Measurements from ENCODE around the gene SERPINE2.

SERPINE2 gene

DNA sequence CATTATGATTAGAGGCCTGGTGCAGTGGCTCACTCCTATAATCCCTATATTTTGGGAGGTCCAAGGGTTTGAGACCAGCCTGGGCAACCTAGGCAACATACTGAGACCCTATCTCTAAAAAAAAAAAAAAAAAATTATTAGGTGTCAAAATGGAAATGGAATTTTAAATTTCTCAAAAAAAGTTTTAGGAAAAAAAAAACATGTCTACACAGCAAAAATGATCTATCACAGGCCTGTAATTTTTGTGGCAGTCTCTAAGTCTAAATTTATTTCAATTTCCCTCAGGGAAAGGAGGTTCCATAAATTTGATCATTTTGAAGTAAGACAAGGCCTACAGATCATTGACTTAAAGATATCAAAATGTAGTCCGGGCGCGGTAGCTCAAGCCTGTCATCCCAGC is 65.5 kb downstream of the SERPINE2 start:
- no peak for DNase-seq (ENCODE audit: low read depth)

DNA sequence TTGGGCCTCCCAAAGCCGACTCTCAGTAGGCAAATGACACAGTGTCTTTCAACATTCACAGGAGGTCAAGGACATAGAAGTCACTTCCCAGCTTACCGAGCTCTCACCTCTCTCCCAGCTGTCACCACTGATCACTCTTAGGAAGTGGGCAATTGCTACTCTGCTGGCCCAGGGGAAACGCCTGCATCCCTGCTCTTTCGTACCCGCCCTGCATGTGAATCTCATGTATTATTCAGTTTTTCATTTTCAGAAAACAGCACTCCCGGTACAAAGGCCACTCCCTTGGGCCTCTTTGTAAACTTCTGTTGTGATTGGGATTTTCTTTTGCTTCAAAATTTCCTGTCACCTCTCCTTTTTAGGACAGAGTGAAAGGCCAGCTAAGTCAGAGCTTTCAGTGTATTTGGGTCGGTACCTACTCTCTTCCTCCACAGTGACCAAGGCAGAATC is 66.4 kb downstream of the SERPINE2 start:
- no peak for DNase-seq (ENCODE audit: low read depth)

DNA sequence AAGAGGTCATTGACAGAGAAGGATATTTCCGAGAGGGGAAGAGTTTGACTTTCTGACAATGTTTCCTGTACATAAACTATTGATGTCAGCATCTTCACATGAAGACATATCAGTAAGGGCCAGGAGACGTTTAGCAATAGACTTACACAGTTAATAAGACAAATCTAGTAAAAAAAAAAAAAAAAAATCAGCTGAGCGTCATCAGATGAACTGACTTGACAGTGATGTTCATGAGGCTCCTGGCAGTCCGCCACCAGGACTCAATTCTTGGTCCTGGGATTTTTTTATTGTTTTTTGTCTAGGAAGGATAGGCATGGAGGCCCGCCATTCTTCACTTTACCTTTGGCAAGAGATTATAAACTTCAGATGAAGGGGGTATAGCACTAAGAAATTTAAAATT is 67.4 kb downstream of the SERPINE2 start:
- no peak for DNase-seq (ENCODE audit: low read depth)

DNA sequence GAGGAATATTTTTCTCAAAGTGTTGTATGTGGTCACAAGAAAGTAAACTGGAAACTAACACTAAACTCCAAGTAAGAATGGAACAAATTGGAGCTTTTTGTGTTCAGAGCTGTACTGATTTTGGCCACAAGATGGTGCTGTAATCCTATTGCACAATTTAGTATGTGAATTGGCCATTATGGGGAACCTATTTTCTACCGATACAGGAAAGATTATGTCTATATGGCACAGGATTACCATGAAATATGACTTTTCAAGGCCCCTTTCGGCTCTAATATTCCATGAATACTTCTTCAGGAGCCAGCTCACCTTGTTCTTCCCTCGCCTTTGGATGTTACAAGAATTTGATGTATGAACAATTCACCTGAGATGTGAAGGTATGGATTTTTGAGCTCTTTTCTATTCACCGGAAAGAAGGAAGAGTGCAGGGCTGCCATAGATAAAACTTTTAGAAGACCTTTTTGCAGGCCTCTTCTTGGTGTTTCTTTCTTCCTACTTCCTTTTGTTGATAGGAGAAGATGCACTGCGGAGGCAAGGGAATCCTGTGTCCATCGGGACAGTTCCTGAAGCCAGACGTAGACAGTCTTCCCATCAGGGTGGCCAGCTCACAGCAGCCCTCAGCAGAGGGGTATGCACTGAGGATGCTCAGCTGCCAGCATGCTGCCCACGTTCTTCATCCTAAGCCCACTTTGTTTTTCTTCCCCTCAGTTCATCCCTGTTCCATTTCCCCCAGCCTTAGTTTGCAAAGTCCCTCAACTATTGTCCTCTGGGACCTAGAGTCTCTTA is 68.5 kb downstream of the SERPINE2 start:
- DNase-seq (ENCODE audit: low read depth): no peak

DNA sequence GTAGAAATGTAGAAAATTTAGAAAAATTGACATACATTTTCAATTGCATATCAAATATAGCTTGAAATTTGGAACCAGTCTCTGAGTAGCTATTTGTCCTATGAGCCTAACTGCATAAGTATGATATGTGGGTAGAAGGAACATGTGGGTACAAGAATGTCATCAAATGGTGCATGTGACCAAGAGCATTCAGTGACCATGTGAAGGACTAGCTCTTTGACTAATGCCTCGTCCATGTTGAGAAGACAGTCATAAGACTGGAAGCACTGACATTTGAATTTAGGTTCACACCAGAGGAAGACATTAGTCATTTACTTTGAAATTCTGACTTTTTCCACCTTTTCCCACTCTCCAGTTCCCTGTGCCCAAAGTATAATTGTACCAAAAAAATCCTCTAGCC is 69.2 kb downstream of the SERPINE2 start:
- DNase-seq (ENCODE audit: low read depth): no peak

DNA sequence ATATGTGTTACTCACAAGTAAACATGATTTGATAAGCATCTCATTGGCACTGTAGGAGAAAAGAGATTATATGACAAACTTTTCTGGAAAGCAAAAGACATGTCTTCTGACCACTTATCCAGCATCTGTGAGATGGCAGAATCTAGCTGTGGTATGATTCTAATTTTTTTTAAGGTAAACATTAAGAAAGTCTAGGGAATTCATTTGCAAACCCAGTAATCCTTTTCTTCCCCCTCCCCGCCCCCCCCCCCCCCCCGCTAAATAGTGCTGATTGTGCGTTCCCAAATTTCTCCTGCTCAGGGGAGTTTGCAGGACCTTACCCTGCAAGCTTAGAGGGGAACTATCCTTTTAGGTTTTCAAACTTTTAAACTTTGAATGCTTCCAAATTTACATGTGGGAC is 69.8 kb downstream of the SERPINE2 start:
- no peak for DNase-seq (ENCODE audit: low read depth)

DNA sequence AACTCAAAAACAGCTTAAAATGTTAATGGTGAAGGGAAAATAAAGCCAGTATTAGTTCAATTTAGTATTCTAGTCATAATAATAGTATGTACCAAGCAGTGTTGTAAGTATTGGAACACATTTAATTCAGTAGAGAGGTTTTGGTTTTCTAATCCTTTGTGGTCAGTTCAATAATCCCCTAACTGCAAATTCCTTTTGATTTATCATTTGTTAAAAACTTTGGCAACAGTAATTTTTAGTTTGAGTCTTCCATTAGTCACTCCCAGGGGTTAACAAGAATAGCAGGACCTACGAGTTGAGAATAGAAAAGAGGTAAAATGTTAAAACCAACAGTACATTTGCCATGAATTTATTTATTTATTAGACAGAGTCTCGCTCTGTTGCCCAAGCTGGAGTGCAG is 71.1 kb downstream of the SERPINE2 start:
- DNase-seq (ENCODE audit: low read depth): no peak

DNA sequence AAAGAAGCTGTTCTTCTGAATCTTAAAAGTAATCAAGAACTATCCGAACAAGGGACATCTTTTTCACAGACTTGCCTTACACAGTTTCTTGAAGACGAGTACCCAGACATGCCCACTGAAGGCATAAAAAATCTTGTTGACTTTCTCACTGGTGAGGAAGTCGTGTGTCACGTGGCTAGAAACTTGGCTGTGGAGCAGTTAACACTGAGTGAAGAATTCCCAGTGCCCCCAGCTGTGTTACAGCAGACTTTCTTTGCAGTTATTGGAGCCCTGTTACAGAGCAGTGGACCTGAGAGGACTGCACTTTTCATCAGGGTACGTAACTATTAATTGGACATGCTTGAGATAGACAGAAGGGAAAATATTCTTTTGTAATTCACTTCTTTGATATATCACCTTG is 79.4 kb downstream of the SERPINE2 start:
- DNase-seq (ENCODE audit: low read depth): no peak

DNA sequence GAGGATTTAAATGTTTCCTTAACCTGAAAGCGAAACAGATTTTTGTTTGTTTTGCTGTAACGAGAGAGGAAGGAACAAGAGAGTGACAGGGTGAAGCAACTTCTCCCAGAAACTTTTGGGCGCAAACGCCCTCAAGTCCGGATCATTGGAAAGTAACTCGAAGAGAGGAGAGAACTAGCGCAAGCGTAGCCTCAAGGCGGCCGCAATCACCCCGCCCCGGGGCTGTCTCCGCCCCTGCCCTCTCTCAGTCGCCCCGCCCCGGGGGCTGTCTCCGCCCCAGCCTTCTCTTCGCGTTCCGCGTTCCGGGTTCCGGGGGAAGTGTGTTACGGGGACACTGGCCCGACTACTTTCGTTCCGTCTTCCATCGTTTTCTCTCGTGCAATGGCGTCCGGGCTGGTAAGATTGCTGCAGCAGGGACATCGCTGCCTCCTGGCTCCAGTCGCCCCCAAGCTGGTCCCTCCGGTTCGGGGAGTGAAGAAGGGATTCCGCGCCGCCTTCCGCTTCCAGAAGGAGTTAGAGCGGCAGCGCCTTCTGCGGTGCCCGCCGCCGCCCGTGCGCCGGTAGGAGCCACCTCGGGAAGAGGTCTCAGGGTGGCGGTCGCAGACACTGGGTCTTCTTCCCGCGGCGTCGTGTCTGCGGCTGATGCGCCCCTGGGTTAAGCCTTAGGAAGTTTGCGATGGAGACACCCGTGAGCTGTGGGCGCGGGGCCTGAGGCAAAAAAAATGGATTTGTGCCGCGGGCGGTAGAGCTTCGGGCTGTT is 81.8 kb downstream of the SERPINE2 start, which contains the start of gene MRPL44:
Gene MRPL44 (plus strand): TSS at position 372 of the 760 bp plus-strand sequence. CDS start 10 bp downstream, at position 382.
- DNase-seq (ENCODE audit: low read depth): no peak

DNA sequence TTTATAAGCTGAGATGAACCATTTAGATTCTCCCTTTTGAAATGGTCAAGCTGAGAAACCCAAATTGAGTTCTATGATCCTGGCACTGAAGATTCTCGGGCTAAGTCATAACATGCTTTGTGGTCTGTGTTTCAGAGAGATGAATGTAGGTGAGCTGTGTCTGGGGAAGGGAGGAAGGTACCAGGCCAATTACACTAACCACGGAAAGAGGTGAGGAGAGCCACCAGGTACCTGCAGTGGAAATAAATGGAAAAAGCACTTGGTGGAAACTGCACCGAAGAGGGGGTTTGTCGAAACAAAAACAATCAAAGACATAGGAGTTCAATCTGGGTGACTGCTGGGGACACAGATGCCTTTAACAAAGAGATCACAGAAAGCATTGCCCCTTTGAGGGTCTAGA is 82.8 kb downstream of the SERPINE2 start:
- DNase-seq (ENCODE audit: low read depth): no peak

DNA sequence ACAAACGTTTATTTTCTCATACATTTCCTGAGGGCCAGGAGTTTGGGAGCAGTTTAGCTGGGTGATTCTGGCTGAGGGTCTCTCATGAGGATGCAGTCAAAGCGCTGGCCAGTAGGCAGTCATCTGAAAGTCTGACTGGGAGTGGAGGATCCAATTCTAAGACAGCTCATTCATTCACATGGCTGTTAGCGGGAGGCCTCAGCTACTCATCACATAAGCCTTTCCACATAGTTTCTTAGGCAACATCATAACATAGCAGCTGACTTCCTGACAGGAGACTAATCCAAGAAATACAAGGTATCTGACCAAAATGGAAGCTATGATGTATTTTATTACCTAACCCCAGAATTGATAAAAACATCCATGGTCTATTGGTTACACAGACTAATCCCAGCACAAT is 84.7 kb downstream of the SERPINE2 start:
- DNase-seq (ENCODE audit: low read depth): no peak

DNA sequence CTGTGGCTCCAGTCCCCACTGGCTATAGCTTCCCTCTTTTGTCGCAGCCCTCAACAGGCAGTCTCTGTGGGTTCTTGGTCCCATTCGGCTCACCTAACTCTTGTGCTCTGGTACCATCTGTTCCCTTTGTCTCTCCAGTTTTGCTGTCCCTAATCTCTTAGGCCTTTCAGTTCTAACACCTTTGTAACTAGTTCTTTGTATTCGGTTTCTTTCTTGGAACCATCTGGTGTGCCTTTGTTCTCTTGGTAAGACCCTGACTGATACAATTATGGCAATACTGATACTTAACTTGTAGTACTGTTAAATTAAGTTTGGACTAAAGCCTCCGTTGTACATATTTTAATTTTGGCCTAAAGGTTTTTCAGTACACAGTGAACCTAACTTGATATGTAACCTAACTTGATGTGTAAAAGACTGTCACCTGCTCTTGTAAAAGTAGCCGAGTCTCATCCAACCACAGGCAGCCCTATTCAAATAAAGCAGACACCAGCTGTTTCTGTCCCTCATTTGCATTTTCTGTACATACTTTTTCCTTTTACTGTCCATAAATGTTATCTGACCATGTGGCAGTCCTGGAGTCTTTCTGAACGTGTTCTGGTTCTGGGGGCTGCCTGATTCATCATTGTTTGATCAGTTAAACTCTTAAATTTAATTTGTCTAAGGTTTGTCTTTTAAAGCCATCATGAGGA is 86.7 kb downstream of the SERPINE2 start:
- no peak for DNase-seq (ENCODE audit: low read depth)

DNA sequence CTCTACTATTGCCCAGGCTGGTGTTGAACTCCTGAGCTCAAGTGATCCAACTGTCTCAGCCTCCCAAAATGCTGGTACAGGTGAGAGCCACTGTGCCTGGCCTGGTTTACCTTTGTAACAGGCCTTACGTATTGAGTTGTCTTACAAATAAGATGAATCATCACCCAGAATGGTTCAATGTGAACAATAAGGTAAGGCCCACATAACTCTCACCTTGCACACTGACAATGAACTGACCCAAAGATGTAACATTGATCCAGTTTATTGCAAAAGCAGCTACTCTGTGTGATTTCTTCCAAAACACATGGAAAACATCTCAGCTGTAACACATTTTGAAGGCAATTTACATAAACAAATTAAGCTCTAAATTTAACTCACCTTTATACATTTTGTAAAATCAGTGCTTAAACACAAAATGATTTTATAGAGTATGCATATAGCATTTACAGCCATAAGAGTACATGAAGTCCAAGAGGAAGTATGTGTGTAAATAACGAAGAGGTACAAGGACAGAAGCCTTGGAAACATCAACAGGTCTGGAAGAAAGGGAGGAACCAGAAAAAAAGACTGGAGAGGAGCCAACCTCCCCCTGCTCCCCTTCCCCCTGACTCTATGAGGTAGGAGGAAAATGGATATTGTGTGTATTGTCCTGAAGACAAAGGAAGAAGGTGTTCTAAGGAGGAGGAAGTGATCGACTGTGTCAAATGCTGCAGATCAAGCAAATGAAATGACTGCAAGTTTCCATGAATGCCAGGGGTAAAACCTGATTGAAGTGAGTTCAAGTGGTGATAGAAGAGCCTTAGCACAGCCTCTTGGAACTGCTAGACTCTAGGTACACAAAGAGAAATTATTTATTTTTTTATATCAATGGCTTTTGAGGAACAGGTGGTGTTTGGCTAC is 88.4 kb downstream of the SERPINE2 start:
- DNase-seq (ENCODE audit: low read depth): no peak

DNA sequence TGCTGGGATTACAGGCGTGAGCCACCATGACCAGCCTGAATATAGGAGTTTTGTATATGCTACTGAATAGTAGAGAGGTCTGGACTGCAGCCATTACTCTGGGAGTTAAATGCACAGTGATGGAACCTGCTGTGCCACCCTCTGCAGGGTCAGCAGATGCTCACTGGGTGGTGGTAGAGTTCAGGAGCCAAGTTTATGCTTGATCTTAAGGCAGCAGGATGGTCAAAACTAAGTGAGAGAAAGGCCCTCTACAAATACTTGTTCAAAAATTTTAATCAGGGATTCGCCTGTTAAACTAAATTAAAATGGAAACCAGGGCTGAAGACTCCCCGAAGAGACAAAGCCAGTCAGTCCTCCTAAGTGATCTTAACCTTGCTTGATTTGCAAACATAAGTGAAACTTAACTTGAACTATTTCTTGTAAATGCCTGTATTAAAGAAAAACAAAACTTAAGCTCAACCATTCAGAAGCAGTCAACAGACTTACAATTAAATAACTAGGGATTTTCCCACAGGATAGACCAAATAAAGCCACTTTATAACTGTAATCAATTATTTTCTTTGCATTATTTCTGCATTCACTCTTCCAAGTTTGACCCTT is 89.7 kb downstream of the SERPINE2 start:
- no peak for DNase-seq (ENCODE audit: low read depth)

DNA sequence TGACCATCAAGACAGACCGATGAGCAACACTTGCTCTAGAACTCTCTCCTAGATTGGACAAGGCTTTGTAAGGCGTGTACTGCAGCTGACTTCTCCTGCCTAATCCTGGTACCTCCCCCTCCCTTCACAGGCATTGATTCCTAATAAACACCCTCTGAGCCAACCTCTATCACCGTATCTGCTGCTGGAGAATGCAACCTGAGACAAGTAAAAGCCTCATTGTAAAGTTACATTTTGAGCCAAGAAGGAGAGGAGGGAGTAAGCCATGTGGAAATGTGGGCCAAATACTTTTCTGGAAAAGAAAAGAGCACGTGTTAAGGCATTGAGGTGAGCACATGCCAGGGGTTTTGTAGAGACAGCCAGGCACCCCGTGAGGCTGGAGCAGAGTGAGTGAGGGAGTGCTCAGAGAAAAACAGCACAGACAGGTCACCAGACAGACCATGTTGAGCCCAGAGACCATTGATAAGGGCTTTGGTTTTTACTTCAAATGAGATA is 91.3 kb downstream of the SERPINE2 start:
- DNase-seq (ENCODE audit: low read depth): no peak

DNA sequence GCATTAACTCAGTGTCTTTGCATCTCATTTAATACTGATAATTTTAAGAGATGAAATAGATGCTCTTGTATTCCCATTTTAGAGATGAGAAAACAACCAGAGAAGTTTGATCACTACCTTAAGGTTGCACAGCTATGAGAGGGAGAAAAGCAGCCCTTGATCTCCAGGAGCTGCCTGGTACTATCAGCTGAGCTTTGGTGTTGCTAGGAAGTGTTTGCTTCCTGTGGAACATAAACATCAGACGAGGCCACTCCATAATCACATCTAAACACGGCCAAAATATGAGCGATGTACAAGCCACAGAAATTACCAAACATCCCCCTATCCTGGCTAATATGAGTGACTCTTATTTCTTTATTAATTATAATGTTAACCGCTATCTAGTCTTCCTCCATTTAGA is 93.3 kb downstream of the SERPINE2 start:
- no peak for DNase-seq (ENCODE audit: low read depth)

DNA sequence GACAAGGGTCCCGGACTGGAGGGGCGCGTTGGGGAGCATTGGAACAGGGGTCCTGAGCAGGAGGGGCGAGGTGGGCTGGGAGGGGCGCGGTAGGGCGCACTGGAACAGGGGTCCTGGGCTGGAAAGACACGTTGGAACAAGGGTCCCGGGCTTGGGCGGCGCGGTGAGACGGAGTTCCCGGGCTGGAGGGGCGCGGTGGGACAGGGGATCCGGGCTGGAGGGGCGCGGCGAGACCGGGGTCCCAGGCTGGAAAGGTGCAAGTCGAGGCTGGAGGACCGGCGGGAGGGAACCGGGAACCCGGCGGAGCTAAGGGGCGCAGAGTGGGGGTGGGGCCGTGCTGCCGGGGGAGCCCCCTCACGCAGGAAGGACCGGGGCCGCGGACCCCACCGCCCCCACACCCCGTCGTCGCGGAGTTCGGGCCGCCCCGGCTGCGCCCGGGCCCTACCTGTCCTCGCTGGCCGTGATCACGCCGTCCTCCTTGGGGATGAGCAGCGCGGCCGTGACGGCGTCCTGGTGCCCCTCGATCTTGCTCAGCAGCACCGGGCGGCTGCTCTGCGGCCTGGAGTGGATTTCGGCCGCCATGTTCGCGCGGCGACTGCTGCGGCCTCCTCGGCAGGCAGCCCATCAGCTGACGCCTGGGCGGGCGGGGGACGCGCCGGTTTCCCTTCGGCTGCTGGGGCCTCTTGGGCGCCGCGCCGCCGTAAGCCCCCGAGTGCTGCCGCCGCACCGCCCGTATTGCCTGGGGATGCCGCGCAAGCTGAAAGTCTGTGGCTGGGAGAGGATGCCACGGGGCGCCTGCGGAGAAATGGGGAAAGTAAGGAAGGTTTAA is 94.2 kb downstream of the SERPINE2 start, which contains the start of gene WDFY1:
Gene WDFY1 (minus strand): TSS at position 633 of the 829 bp plus-strand sequence. CDS start 51 bp downstream, at position 582.
- no peak for DNase-seq (ENCODE audit: low read depth)

DNA sequence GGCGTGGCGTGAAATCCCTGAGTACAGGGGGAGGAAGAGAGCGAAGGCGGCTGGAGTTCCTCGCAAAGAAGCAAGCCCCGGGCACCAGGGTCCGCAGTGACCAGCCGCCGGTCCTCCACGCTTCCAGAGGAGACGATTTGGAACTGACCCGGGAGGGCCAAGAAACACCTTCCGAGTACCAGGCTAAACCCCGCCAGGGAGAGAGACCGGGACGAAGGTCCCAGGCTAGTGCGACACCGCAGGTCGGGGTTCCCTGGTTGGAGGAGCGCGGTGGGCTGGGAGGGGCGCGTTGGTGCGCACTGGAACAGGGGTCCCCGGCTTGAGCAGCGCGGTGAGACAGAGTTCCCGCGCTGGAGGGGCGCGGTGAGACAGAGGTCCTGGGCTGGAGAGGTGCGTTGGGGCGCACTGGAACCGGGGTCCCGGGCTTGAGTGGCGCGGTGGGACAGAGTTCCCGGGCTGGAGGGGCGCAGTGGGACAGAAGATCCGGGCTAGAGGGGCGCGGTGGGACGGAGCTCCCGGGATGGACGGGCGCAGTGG is 94.9 kb downstream of the SERPINE2 start:
- DNase-seq (ENCODE audit: low read depth): no peak

DNA sequence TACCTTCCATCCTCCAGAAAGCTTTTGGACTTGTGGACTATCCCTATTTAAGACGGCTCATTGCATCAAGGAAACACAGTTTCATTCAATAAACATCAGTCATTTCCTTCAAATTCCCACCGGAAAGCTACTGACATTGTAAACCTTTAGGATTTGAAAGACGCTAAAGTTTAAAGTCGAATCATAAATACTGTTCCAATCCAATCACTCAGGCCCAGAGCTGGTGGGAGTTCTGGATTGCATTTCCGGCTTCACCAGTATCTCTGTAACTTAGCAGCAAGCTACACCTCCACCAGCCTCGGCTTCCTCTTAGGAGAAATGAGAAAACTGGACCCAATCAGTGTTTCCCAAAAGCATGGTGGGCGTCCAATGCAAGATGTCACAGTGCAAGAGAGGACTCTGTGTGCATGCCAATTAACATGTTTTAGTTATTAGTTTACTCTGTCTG is 95.5 kb downstream of the SERPINE2 start:
- DNase-seq (ENCODE audit: low read depth): no peak

DNA sequence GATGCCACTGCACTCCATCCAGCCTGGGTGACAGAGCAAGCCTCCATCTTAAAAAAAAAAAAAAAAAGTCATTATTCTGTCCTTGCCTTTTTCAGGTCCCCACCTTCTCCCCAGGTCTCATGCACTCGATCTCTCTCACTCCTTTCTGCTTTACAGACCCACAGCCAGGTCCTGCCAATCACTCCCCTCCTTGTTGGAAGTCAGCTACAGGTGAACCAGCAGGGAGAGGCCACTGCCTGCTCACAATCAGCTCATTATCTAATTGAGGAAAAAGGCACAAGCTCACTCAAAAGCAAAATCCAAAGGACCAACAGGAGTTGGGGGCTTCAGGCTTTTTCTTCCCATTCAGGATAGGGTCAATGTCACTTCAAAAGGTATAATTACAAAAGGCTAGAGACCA is 96.0 kb downstream of the SERPINE2 start:
- no peak for DNase-seq (ENCODE audit: low read depth)
